ENCODE results near the gene ATG12.

DNA sequence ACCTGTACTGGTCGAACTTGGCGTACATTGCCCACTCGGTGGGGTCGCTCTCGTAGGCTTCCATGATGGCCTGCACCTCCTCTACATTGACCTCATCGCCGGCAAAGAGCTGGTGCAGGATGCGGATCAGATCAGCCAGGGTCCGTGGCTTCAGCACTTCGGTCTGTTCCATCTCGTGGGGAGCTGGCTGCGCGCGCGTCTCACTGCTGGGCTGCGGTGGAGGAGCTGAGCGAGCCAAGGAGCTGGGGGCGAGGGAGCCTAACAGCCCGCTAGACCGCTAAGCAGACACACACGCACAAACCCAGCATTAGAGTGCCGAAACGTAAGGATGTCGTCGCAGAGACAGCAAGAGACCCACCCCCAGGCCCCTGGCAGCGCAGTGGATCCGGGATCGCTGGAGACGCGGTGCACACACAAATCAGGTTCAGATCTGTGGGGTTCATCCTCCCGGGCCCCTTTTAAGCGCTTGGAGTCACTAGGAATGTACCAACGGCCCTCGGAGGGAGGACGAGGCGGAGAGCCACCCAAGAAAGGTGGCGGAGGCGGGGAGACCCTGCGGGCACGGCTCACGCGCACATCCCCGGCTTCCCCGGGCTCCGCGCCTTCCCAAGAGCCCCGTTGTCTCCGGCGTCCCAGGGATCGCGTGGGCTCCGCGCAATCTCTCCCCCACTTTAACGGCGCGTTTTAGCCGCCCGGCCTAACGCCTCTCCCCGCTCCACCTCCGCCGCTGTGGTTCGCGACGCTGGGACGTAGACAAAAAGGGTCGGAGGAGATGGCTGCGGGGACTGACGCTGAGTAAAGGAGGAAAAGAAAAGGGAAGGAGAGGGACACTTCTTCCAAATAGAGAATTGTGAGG is 24.9 kb downstream of the ATG12 start, which contains the start of gene CDO1:
- TF ChIP-seq, protein P1, sequence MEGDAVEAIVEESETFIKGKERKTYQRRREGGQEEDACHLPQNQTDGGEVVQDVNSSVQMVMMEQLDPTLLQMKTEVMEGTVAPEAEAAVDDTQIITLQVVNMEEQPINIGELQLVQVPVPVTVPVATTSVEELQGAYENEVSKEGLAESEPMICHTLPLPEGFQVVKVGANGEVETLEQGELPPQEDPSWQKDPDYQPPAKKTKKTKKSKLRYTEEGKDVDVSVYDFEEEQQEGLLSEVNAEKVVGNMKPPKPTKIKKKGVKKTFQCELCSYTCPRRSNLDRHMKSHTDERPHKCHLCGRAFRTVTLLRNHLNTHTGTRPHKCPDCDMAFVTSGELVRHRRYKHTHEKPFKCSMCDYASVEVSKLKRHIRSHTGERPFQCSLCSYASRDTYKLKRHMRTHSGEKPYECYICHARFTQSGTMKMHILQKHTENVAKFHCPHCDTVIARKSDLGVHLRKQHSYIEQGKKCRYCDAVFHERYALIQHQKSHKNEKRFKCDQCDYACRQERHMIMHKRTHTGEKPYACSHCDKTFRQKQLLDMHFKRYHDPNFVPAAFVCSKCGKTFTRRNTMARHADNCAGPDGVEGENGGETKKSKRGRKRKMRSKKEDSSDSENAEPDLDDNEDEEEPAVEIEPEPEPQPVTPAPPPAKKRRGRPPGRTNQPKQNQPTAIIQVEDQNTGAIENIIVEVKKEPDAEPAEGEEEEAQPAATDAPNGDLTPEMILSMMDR (conservative IDR thresholded peaks at IDR 0.05) = no peak
- TF ChIP-seq ZFX (IDR thresholded peaks at IDR 0.05) = no peak

Measured in C4-2B (cell line).